Skin epidermis (tissue), 12 donors: Measurements from ENCODE around the gene PEX10.

Experiments used
- H3K27ac ChIP-seq, 21 experiments: fragments of 200-600 bp; sonication (generic) in 11 of 21; one replicate each; pipeline ENCODE4 v1.5.0; 2020; ENCODE audit warnings: mild to moderate bottlenecking in 3 of 21, inconsistent platforms in 2 of 21, moderate library complexity in 2 of 21
- H3K4me3 ChIP-seq, 7 experiments: fragments of 200-600 bp; sonication (generic) in 2 of 7; one replicate each; pipeline ENCODE4 v1.5.0; 2020; ENCODE audit warnings: inconsistent platforms in 2 of 7, mild to moderate bottlenecking in 2 of 7, moderate library complexity in 1 of 7

Gene PEX10

DNA sequence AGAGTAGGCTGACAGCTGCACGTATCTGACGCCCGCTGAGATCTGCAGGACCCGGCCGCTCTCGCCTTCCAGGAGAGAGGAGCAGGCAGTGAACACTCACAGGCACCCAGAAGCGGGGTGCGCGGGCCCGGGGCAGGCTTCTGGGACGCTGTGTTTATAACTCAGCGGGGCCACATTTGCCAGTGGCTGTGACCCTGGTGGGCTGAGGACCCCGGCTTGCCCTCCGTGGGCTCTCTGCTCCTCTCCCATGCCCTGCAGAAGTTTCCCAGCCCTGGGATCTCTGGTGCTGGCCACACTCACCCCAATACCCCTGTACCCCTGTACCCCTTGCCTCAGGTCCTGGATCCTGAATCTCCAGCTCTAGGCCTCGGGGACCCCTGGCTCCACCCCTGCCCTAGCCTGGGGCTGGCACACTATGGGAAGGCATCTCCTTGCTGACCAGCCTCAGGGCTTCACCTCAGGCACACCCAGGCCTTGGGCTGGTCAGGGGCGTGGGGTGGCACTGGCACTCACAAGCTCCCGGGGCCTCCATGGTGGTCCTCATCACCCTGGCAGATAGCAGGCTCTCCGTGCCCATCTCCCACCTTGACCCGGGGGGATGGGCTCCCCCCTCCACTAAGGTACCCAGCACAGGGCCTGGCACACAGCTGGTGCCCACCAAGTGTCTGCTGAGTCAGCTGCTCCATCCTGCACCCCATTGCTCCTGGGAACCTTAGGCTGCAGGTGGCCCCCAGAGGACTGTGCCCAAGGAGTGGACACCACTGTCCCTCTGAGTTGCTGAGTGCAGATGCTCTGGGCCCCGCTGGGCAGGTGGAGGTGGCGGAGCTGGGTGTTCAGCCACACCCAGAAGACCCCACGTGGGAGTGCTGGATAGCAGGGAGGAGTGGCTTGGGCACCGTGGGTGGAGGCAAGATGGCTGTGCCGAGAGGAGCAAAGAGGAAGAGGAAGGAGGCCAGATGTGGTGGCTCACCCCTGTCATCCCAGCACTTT lies 53.4 kb downstream of the PEX10 start:
- Histone ChIP-seq H3K4me3 (no peak overlapping the region), H3K27ac (no peak overlapping the region)

DNA sequence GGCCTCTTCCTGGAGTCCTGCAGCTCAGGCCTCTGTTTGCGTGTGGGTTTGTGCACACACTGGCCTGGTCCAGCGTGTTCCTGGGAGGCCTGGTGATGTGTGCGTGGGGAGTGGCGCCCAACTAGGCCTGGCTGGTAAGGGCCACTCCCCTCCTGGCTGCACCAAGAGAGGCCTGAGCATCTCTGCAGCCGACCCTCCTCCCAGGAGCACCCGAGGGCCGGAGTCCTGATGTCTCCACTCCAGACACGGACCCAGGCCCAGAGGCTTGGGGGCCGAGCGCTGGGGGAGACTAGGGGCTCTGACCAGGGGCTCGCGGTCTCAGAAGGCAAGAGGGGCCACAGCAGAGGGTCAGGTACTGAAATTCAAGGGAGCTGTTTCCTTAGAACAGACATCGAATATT lies 54.3 kb downstream of the PEX10 start:
- Histone ChIP-seq H3K27ac (no peak overlapping the region), H3K4me3 (no peak overlapping the region)

DNA sequence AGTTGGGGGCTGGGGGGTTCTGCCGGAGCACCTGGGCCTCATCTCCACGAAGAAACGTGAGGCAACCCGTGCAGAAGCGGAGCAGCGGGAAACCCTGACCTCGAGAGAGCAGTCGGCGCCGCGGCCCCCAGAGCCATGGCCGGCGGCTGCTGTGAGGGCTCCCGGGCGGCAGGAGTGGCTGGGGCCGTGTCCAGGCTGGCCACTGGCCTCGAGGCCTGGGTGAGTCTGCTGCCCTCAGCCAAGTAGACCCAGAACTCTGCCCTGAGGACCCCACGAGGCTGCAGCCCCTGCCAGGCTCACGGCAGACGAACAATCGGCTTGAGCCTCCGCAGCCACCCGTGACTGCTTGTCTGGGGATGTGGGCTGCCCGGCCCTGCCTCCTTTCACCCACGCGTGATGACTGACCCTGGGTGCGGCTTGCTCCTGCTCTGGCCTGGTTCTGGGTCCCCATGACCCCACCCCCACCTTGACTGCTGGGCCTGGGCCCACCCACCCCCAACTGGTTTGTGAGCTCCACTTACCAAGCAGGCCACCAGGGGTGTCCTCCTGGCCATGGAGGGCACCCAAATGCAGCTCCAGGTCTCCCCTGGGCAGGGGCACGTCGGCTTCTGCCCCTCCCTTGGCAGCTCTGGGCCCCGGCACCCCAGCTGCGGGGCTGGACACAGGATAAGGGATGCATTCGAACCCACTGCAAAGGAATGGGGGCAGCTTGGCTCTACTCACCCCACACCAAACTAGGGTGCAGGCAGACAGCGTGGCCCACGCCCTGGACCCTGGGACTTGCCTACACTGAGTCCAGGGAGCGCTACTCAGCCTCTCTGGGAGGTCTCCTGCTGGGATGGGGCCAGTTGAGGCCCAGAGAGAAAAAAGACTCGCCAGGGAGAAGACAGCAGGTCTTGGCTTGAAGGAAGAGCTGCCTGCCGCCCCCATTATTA lies 55.2 kb downstream of the PEX10 start:
- peak overlapping the region in 1 of 21 experiments; percentile 5 for H3K27ac ChIP-seq
- no peak overlapping the region for H3K4me3 ChIP-seq

DNA sequence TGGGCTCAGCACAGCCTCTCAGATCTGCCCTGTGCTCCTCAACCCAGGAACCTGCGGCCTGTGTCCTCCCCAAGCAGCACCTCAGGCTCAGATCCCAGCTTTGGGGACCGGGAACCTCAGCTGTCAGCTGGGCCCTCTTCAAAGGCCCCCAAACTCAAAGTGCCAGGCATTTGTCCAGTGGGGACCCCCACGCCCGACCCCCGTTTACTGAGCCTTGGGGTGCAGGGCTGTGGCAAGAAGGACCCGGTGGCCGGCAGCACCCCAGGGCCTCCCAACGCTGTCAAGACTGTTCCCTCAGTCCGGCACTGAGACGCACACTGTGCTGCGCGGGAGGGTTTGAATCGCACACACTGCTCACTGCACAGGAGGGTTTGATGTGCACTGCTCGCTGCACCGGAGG lies 56.0 kb downstream of the PEX10 start:
- Histone ChIP-seq H3K4me3 (no peak overlapping the region), H3K27ac (no peak overlapping the region)

DNA sequence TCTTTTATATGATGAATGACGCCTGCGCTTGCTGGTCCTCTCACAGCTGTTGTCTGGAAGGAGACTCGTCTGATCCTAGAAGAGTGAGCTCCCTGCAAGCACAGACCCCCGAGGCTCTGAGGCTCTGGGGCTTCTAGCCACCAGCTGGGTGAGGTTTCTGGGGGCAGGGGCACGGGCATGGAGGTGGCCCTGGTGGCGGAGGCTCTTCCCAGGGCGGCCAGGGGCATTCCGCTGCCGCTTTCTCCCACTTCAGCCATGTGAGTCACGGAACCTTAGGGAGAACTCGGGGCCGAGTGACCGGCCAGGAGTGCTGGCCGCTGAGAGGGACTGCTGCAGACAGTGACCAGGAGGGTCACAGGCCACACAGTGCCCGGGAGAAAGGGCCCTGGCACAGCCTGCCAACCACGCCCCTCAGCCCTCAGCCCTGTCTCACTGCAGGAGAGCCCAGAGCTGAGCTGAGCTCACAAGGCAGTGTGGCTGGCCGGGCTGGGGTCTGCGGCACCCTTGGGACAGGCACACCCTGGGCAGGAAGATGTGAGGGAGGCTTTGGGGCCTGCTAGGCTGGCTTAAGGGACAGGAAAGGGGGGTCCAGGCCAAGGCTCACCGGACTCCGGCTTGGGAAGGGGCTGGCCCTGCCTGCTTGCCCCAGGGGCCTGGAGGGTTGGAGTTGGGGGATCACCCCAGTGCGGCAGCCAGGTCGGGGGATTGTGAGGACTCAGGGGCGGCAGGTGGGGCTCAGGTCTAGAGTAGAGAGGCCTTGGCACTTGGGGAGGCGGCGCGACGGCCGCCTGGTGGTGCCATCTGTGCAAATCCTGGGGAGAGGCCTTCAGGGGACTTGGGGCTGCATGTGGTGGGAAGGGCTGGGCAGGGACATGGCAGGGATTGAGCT lies 56.7 kb downstream of the PEX10 start:
- Histone ChIP-seq H3K4me3 (no peak overlapping the region), H3K27ac (no peak overlapping the region)

DNA sequence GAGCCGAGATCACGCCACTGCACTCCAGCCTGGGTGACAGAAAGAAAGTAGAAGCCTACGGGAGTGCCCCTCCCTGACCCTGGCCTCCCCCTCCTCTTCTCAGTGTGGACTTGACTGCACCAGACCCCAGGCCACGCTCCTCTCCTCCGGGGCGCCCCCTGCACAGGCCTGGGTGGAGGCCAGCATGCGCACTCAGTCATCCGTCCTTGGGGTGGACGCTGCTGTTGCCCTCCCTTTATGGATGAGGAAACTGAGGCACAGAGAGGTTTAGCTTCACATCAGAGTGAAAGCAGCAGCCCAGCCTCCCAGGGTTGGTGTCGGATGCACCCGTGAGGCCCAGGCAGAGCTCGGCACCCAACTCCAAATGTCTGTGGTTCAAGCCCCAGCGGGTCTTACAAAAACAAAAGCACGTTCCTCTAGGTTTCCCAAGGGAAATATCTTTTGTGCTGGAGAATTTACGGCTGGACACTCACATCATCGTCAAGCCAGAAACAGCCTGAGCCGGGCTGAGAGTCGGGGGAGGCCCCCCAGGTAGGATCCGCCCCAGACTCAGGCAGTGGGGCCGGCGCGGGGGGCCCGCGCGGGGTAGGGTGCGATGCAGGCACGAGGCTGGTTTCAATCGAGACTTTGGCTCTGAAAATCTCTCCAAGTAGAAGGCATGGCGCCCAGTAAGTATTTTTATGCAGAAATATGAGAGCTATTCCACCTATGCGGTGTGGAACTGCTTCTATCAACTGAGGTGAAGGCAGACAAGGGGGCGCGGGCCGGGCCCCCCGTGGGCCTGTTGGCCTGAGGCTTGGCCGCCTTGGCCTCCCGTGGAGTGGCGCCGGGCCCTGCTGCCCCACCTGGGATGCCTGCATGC lies 57.6 kb downstream of the PEX10 start:
- H3K4me3 ChIP-seq: no peak overlapping the region
- no peak overlapping the region for H3K27ac ChIP-seq
